ENCODE measurements around the gene GLI2. TPM values are rescaled to one million over a fixed set of nuclear protein-coding genes. Genes with fewer than 3 reads are reported as not detected.

The GLI2 gene
- total RNA-seq, 6 donors from 2014 or later = 0.61 to 8.8 (median 3.3) TPM

DNA sequence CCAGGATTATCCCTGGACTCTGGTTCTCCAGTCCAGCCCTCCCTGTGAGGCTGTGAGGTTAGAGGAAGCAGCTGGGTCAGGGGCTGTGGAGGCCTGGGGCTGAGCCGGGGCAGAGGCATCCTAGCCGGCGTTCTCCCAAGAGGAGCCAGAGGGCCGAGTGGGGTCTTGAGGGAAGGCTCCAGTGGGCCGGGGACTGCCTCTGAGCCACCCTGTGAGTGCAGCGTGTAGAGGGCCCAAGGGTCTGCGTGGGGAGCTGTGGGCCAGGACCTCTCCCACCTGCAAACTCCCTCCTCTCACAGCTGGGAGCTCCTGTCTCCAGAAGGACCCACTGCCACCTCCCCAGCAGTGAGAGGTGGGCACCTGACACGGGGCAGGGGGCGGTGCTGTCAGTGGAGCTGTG is 41.0 kb downstream of the GLI2 start:
- Histone ChIP-seq H3K4me3 (no peak overlapping the region), H3K27ac (no peak overlapping the region), H3K27me3 (no peaks in the 10 kb centered on the region), H3K9me3 (no peaks in the 10 kb centered on the region), H3K36me3 (no peaks in the 10 kb centered on the region), H3K4me1 (no peaks in the 10 kb centered on the region)
- WGBS, 2 donors = 94 to 96% methylated on average over 8 to 9 of the region's 9 CpGs
- ATAC-seq (ENCODE audit: low FRiP score in 2 of 2) (no peak), DNase-seq (no peak)
- TF ChIP-seq, protein P1, sequence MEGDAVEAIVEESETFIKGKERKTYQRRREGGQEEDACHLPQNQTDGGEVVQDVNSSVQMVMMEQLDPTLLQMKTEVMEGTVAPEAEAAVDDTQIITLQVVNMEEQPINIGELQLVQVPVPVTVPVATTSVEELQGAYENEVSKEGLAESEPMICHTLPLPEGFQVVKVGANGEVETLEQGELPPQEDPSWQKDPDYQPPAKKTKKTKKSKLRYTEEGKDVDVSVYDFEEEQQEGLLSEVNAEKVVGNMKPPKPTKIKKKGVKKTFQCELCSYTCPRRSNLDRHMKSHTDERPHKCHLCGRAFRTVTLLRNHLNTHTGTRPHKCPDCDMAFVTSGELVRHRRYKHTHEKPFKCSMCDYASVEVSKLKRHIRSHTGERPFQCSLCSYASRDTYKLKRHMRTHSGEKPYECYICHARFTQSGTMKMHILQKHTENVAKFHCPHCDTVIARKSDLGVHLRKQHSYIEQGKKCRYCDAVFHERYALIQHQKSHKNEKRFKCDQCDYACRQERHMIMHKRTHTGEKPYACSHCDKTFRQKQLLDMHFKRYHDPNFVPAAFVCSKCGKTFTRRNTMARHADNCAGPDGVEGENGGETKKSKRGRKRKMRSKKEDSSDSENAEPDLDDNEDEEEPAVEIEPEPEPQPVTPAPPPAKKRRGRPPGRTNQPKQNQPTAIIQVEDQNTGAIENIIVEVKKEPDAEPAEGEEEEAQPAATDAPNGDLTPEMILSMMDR (IDR thresholded peaks at IDR 0.05) = no peak
- no peak for TF ChIP-seq POLR2A (IDR thresholded peaks at IDR 0.05)
- TF ChIP-seq POLR2AphosphoS5 (IDR thresholded peaks at IDR 0.05) = no peak
- TF ChIP-seq EP300 (IDR thresholded peaks at IDR 0.05) = no peak

DNA sequence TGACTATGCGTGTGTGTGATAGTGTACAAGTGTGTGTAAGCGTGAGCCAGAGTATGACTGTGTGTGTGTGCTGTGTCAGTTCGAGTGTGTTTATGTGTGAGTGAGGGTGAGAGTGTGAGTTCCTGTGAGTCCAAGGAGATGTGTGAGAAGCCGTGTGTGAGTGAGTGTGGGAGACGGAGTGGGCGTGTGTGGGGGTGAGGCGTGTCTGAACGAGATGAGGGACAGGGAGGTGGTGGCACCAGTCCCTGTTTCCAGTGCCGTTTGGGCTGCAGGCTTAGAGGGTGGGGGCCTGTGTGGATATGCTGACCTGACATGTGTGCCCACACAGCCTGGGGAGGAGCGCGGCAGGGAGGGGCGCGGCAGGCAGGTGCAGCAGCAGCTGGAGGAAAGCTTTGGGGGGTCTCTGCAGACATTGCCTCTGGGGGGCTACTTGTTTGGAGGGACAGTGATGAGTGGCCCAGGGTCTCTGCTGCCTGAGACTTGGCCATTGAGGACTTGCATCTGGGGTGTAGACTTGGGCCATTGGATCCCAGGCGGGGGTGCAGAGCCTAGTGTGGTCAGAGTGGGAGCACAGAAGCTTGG is 41.6 kb downstream of the GLI2 start:
- H3K27me3 ChIP-seq = no peaks in the 10 kb centered on the region
- H3K27ac ChIP-seq = no peak overlapping the region
- no peak for TF ChIP-seq EP300 (IDR thresholded peaks at IDR 0.05)
- no peak for TF ChIP-seq POLR2AphosphoS5 (IDR thresholded peaks at IDR 0.05)
- TF ChIP-seq, protein P1 (IDR thresholded peaks at IDR 0.05) = no peak
- TF ChIP-seq POLR2A (IDR thresholded peaks at IDR 0.05) = no peak
- H3K4me1 ChIP-seq = no peaks in the 10 kb centered on the region
- ATAC-seq (ENCODE audit: low FRiP score in 2 of 2) = no peak
- H3K4me3 ChIP-seq = no peak overlapping the region
- DNase-seq = no peak
- no peaks in the 10 kb centered on the region for H3K9me3 ChIP-seq
- 81 to 89% methylated on average over 13 to 14 of the region's 14 CpGs for WGBS, 2 donors
- H3K36me3 ChIP-seq = no peaks in the 10 kb centered on the region

- no peak overlapping the region for H3K4me3 ChIP-seq
- peaks cover 0 to 3% (median 0%) of the 10 kb centered on the region in 4 donors for H3K4me1 ChIP-seq
- H3K9me3 ChIP-seq = no peaks in the 10 kb centered on the region
- ATAC-seq (ENCODE audit: low FRiP score in 2 of 2) (no peak), DNase-seq (no peak)
- no peak overlapping the region for H3K27ac ChIP-seq
- WGBS, 2 donors = 96% methylated on average over 5 of the region's 5 CpGs; no CpG with 5 or more reads in 1 of the 2 donors
- no peaks in the 10 kb centered on the region for H3K27me3 ChIP-seq
- no peaks in the 10 kb centered on the region for H3K36me3 ChIP-seq
- TF ChIP-seq, protein P1 (IDR thresholded peaks at IDR 0.05) = no peak
- no peak for TF ChIP-seq POLR2AphosphoS5 (IDR thresholded peaks at IDR 0.05)
- no peak for TF ChIP-seq POLR2A (IDR thresholded peaks at IDR 0.05)
- TF ChIP-seq EP300 (IDR thresholded peaks at IDR 0.05) = no peak
These were observed 42.1 kb downstream of the GLI2 start for GRCh38 chr2:120777787-120778186.

DNA sequence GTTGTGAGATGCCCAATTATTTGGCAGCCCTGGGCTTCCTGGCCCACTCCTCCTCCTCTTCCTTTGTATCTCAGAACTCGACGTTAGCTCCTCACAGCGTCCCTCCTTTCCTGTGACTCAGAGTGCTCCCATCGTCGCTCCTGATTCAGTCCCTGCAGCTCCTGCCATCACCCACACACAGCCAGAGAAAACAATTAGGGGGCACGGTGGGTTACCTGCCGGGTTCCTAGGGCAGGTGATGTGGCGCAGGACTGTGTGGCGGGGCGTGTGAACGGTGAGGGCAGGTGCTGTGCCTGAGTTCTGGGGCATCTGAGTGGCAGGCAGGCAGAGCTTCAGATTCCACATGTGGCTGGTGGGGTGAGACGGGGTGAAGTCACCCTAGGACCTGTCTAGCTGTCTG is 42.6 kb downstream of the GLI2 start:
- Histone ChIP-seq H3K27ac (no peak overlapping the region), H3K4me1 (peaks cover 2 to 8% (median 4%) of the 10 kb centered on the region in 4 donors), H3K4me3 (no peak overlapping the region), H3K9me3 (no peaks in the 10 kb centered on the region), H3K36me3 (no peaks in the 10 kb centered on the region), H3K27me3 (no peaks in the 10 kb centered on the region)
- 79 to 92% methylated on average over 9 to 12 of the region's 12 CpGs for WGBS, 2 donors
- DNase-seq (no peak), ATAC-seq (ENCODE audit: low FRiP score in 2 of 2) (no peak)
- TF ChIP-seq POLR2AphosphoS5 (IDR thresholded peaks at IDR 0.05) = no peak
- TF ChIP-seq POLR2A (IDR thresholded peaks at IDR 0.05) = no peak
- TF ChIP-seq, protein P1 (IDR thresholded peaks at IDR 0.05) = no peak
- TF ChIP-seq EP300 (IDR thresholded peaks at IDR 0.05) = no peak

GRCh38 chr2:120779781-120780283 is 44.2 kb downstream of the GLI2 start:
- Histone ChIP-seq H3K4me1 (peaks cover 7 to 12% (median 9%) of the 10 kb centered on the region in 4 donors), H3K36me3 (no peaks in the 10 kb centered on the region), H3K27me3 (no peaks in the 10 kb centered on the region), H3K27ac (no peak overlapping the region), H3K9me3 (no peaks in the 10 kb centered on the region), H3K4me3 (no peak overlapping the region)
- TF ChIP-seq, protein P1 (IDR thresholded peaks at IDR 0.05) = no peak
- TF ChIP-seq EP300 (IDR thresholded peaks at IDR 0.05) = no peak
- TF ChIP-seq POLR2AphosphoS5 (IDR thresholded peaks at IDR 0.05) = no peak
- WGBS, 2 donors = 60 to 61% methylated on average over 10 to 13 of the region's 13 CpGs
- ATAC-seq (ENCODE audit: low FRiP score in 2 of 2) = peak in 1 of 2 donors; percentile 51
- DNase-seq = no peak

All from upper lobe of left lung (tissue), 6 donors.